ENCODE data around the gene DMAC2L. TPM values are rescaled to one million over a fixed set of nuclear protein-coding genes. Genes with fewer than 3 reads are reported as not detected.

DMAC2L gene
- total RNA-seq, 1 experiment from 2014 or later = 14.0 TPM

GRCh38 chr14:50331596-50331995, 19.5 kb downstream of the DMAC2L start:
- no peak for TF ChIP-seq TCF7L2 (IDR thresholded peaks at IDR 0.05; ENCODE audit: low read depth, low read length)
- no peak overlapping the region for H3K27ac ChIP-seq (ENCODE audit: low read length)
- ChIA-PET POLR2A (interaction anchor here (0.6 kb wide), 1 partner anchor 22 kb away, joined by 3 read pairs; no protein-coding TSS in a partner anchor), CTCF (interaction anchor here (0.5 to 1.0 kb wide), 2 partner anchors 11 to 150 kb away, joined by 4 read pairs; no protein-coding TSS in a partner anchor)
- intact Hi-C loops (cut with micrococcal nuclease; ENCODE audit: unreplicated experiment) = no loop called here
- no peak overlapping the region for H3K4me3 ChIP-seq (ENCODE audit: low read depth in 2 of 2, low read length in 2 of 2)
- BruUV-seq (replicated peaks) = no TSS peak
- H3K27me3 ChIP-seq (ENCODE audit: control insufficient read depth, insufficient read depth, low read length) = no peaks in the 10 kb centered on the region
- no peaks in the 10 kb centered on the region; the same call in 1 of the 2 replicates for H3K4me1 ChIP-seq (ENCODE audit: control insufficient read depth, insufficient read depth, low read length)
- in situ Hi-C loops (cut with HindIII; ENCODE audit: low pct_unique_long_range_greater_than_20kb, low sequenced_read_pairs) = no loop called here
- no peaks in the 10 kb centered on the region for H3K9me3 ChIP-seq (ENCODE audit: control insufficient read depth, insufficient read depth, low read depth, low read length)
- ATAC-seq (no peak), DNase-seq (ENCODE audit: low read depth, low spot score) (no peak)
- H3K36me3 ChIP-seq (ENCODE audit: control insufficient read depth, insufficient read depth, low read length) = peaks cover 3% of the 10 kb centered on the region; the same call in 1 of the 2 replicates

DNA sequence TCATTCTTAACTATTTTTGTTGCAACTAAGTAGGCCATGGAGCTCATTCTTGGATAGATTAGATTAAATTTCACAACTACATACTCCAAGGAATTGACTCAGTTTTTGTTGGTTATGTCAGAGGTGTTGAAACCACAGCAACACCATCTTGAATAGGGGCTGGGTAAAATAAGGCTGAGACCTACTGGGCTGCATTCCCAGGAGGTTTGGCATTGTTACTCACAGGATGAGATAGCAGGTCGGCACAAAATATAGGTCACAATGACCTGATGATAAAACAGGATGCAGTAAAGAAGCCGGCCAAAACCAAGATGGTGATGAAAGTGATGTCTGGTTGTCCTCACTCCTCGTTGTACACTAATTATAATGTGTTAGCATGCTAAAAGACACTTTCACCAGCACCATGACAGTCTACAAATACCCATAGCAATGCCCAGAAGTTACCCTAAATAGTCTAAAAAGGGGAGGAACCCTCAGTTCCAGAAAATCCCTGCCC, 20.9 kb downstream of the DMAC2L start:
- TF ChIP-seq POLR2AphosphoS5 (IDR thresholded peaks at IDR 0.05; ENCODE audit: low read depth, low read length) = no peak
- TF ChIP-seq, protein P1, sequence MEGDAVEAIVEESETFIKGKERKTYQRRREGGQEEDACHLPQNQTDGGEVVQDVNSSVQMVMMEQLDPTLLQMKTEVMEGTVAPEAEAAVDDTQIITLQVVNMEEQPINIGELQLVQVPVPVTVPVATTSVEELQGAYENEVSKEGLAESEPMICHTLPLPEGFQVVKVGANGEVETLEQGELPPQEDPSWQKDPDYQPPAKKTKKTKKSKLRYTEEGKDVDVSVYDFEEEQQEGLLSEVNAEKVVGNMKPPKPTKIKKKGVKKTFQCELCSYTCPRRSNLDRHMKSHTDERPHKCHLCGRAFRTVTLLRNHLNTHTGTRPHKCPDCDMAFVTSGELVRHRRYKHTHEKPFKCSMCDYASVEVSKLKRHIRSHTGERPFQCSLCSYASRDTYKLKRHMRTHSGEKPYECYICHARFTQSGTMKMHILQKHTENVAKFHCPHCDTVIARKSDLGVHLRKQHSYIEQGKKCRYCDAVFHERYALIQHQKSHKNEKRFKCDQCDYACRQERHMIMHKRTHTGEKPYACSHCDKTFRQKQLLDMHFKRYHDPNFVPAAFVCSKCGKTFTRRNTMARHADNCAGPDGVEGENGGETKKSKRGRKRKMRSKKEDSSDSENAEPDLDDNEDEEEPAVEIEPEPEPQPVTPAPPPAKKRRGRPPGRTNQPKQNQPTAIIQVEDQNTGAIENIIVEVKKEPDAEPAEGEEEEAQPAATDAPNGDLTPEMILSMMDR (IDR thresholded peaks at IDR 0.05) = no peak
- TF ChIP-seq SIN3A (IDR thresholded peaks at IDR 0.05; ENCODE audit: borderline replicate concordance, insufficient read depth, low read depth, low read length) = no peak
- TF ChIP-seq, protein P2, sequence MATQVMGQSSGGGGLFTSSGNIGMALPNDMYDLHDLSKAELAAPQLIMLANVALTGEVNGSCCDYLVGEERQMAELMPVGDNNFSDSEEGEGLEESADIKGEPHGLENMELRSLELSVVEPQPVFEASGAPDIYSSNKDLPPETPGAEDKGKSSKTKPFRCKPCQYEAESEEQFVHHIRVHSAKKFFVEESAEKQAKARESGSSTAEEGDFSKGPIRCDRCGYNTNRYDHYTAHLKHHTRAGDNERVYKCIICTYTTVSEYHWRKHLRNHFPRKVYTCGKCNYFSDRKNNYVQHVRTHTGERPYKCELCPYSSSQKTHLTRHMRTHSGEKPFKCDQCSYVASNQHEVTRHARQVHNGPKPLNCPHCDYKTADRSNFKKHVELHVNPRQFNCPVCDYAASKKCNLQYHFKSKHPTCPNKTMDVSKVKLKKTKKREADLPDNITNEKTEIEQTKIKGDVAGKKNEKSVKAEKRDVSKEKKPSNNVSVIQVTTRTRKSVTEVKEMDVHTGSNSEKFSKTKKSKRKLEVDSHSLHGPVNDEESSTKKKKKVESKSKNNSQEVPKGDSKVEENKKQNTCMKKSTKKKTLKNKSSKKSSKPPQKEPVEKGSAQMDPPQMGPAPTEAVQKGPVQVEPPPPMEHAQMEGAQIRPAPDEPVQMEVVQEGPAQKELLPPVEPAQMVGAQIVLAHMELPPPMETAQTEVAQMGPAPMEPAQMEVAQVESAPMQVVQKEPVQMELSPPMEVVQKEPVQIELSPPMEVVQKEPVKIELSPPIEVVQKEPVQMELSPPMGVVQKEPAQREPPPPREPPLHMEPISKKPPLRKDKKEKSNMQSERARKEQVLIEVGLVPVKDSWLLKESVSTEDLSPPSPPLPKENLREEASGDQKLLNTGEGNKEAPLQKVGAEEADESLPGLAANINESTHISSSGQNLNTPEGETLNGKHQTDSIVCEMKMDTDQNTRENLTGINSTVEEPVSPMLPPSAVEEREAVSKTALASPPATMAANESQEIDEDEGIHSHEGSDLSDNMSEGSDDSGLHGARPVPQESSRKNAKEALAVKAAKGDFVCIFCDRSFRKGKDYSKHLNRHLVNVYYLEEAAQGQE (IDR thresholded peaks at IDR 0.05; ENCODE audit: insufficient read depth in 1 of 2, low read depth in 2 of 2, low read length in 1 of 2) = no peak
- no peak for TF ChIP-seq TCF7L2 (IDR thresholded peaks at IDR 0.05; ENCODE audit: low read depth, low read length)
- DNase-seq (ENCODE audit: low read depth, low spot score) (no peak), ATAC-seq (no peak)
- no peaks in the 10 kb centered on the region; the same call in 1 of the 2 replicates for H3K4me1 ChIP-seq (ENCODE audit: control insufficient read depth, insufficient read depth, low read length)
- H3K9me3 ChIP-seq (ENCODE audit: control insufficient read depth, insufficient read depth, low read depth, low read length) = no peaks in the 10 kb centered on the region
- H3K36me3 ChIP-seq (ENCODE audit: control insufficient read depth, insufficient read depth, low read length) = peaks cover 3% of the 10 kb centered on the region; the same call in 1 of the 2 replicates
- no peaks in the 10 kb centered on the region for H3K27me3 ChIP-seq (ENCODE audit: control insufficient read depth, insufficient read depth, low read length)
- BruUV-seq (replicated peaks) = no TSS peak
- ChIA-PET POLR2A (interaction anchor here (0.6 kb wide), 1 partner anchor 28 kb away, joined by 8 read pairs; no protein-coding TSS in a partner anchor), CTCF (no interaction called here)
- no peak overlapping the region for H3K27ac ChIP-seq (ENCODE audit: low read length)
- no peak overlapping the region for H3K4me3 ChIP-seq (ENCODE audit: low read depth in 2 of 2, low read length in 2 of 2)
- in situ Hi-C loops (cut with HindIII; ENCODE audit: low pct_unique_long_range_greater_than_20kb, low sequenced_read_pairs) = no loop called here
- intact Hi-C loops (cut with micrococcal nuclease; ENCODE audit: unreplicated experiment) = no loop called here

GRCh38 chr14:50334211-50334610, 22.1 kb downstream of the DMAC2L start:
- ATAC-seq (no peak), DNase-seq (ENCODE audit: low read depth, low spot score) (no peak)
- in situ Hi-C loops (cut with HindIII; ENCODE audit: low pct_unique_long_range_greater_than_20kb, low sequenced_read_pairs) = no loop called here
- POLR2A ChIA-PET = no interaction called here
- CTCF ChIA-PET = no interaction called here
- TF ChIP-seq TCF7L2 (IDR thresholded peaks at IDR 0.05; ENCODE audit: low read depth, low read length) = no peak
- TF ChIP-seq, protein P2 (IDR thresholded peaks at IDR 0.05; ENCODE audit: insufficient read depth in 1 of 2, low read depth in 2 of 2, low read length in 1 of 2) = no peak
- TF ChIP-seq SIN3A (IDR thresholded peaks at IDR 0.05; ENCODE audit: borderline replicate concordance, insufficient read depth, low read depth, low read length) = no peak
- TF ChIP-seq, protein P1 (IDR thresholded peaks at IDR 0.05) = no peak
- TF ChIP-seq POLR2AphosphoS5 (IDR thresholded peaks at IDR 0.05; ENCODE audit: low read depth, low read length) = no peak
- Histone ChIP-seq H3K4me3 (ENCODE audit: low read depth in 2 of 2, low read length in 2 of 2) (no peak overlapping the region), H3K36me3 (ENCODE audit: control insufficient read depth, insufficient read depth, low read length) (peaks cover 3% of the 10 kb centered on the region; the same call in 1 of the 2 replicates), H3K27me3 (ENCODE audit: control insufficient read depth, insufficient read depth, low read length) (no peaks in the 10 kb centered on the region), H3K9me3 (ENCODE audit: control insufficient read depth, insufficient read depth, low read depth, low read length) (no peaks in the 10 kb centered on the region), H3K27ac (ENCODE audit: low read length) (no peak overlapping the region), H3K4me1 (ENCODE audit: control insufficient read depth, insufficient read depth, low read length) (no peaks in the 10 kb centered on the region; the same call in 1 of the 2 replicates)
- intact Hi-C loops (cut with micrococcal nuclease; ENCODE audit: unreplicated experiment) = no loop called here
- no TSS peak for BruUV-seq (replicated peaks)
